A549 (cell line): ENCODE results near the gene KIAA1755. TPM values are rescaled to one million over a fixed set of nuclear protein-coding genes. Genes with fewer than 3 reads are reported as not detected.

ENCODE experiments used
- ATAC-seq, 2 experiments: fragments of 200-7000 bp in 1 of 2; fragments of >200 bp in 1 of 2; cut with Nextera tagmentation in 1 of 2; cut with Tn5 transposase in 1 of 2; 3 replicates each; pipeline versions ENCODE4 v1.8.0 to v1.9.1; 2018 to 2020; ENCODE audit warnings: mild to moderate bottlenecking in 1 of 2, moderate library complexity in 1 of 2
- CTCF ChIA-PET: fragments of 300-600 bp; sonication (Branson Sonifier 250); formaldehyde crosslinking; extraction: SDS; loops from one replicate; lab custom pipeline; 2021; ENCODE audit warnings: antibody characterized with exemption, inconsistent platforms; lab: Yijun Ruan, JAX
- POLR2A ChIA-PET: fragments of 350-600 bp; formaldehyde crosslinking; extraction: SDS; loops from one replicate; lab custom pipeline; 2021; ENCODE audit warnings: antibody characterized with exemption, inconsistent platforms; lab: Yijun Ruan, JAX
- DNase-seq, 2 experiments: peaks; one replicate each; pipeline versions ENCODE4 v3.0.0 to v3.0.0-alpha.2; 2011 to 2016; ENCODE audit warnings: low read depth in 1 of 2, low spot score in 1 of 2
- FAIRE-seq: peaks from 2 replicates; lab custom pipeline; 2011; peaks lifted over from hg19 to GRCh38; lab: Jason Lieb, UNC
- H3K27ac ChIP-seq, 2 experiments: fragments of >200 bp; sonication (Bioruptor Twin); formaldehyde crosslinking; 3 replicates each; pipeline ENCODE4 v1.5.1; 2016 to 2017
- H3K4me1 ChIP-seq: fragments of >200 bp; sonication (Bioruptor Twin); formaldehyde crosslinking; 3 replicates; pipeline ENCODE4 v1.6.1; 2016
- H3K4me2 ChIP-seq: fragments of >200 bp; sonication (Bioruptor Twin); formaldehyde crosslinking; 3 replicates; pipeline ENCODE4 v1.6.1; 2016
- H3K4me3 ChIP-seq: fragments of >200 bp; sonication (Bioruptor Twin); formaldehyde crosslinking; 3 replicates; pipeline ENCODE4 v1.5.1; 2016
- H3K9me3 ChIP-seq: fragments of >200 bp; sonication (Bioruptor Twin); formaldehyde crosslinking; 3 replicates; pipeline ENCODE4 v1.6.1; 2016
- CEBPB ChIP-seq, 2 experiments: fragments of >200 bp in 1 of 2; sonication (Bioruptor Twin) in 1 of 2; formaldehyde crosslinking in 1 of 2; IDR thresholded peaks; 2 replicates each; pipeline ENCODE4 v1.6.1; 2012 to 2016
- CHD2 ChIP-seq: fragments of 150-350 bp; IDR thresholded peaks from 2 replicates; pipeline ENCODE4 v1.6.1; 2014; ENCODE audit warnings: low read length; ENCODE audit not compliant: partially characterized antibody
- FOSL2 ChIP-seq, 2 experiments: fragments of 450-650 bp in 1 of 2; fragments of >200 bp in 1 of 2; sonication (Bioruptor Twin) in 1 of 2; formaldehyde crosslinking; IDR thresholded peaks; 2 replicates each; pipeline versions ENCODE4 v1.5.0 to v1.6.1; 2016 to 2020; ENCODE audit warnings: mild to moderate bottlenecking in 1 of 2, moderate library complexity in 1 of 2
- HDAC2 ChIP-seq: fragments of 200-600 bp; sonication (generic); IDR thresholded peaks from 2 replicates; pipeline ENCODE4 v1.6.1; 2016
- HOXA7 ChIP-seq: fragments of 250-450 bp; sonication (Bioruptor Pico); IDR thresholded peaks from 2 replicates; pipeline ENCODE4 v1.5.0; 2020; ENCODE audit warnings: mild to moderate bottlenecking, moderate library complexity
- JUNB ChIP-seq: fragments of >200 bp; sonication (Bioruptor Twin); formaldehyde crosslinking; IDR thresholded peaks from 2 replicates; pipeline ENCODE4 v1.6.1; 2016
- KDM5A ChIP-seq: fragments of 200-600 bp; sonication (generic); IDR thresholded peaks from 2 replicates; pipeline ENCODE4 v1.6.1; 2016; ENCODE audit warnings: antibody characterized with exemption, mild to moderate bottlenecking
- MAX ChIP-seq: IDR thresholded peaks from 2 replicates; pipeline ENCODE4 v1.6.1; 2012
- NFE2L2 ChIP-seq: fragments of 150-350 bp; conservative IDR thresholded peaks from 2 replicates; pipeline ENCODE4 v1.6.1; 2014; ENCODE audit warnings: low read length
- POLR2AphosphoS2 ChIP-seq: conservative IDR thresholded peaks from 2 replicates; pipeline ENCODE4 v1.6.1; 2012; ENCODE audit warnings: low read length, improper control_type of control experiment, inconsistent platforms
- RAD21 ChIP-seq, 2 experiments: fragments of >200 bp in 1 of 2; sonication (Bioruptor Twin) in 1 of 2; formaldehyde crosslinking in 1 of 2; IDR thresholded peaks in 1 of 2; conservative IDR thresholded peaks in 1 of 2; 2 replicates in 1 of 2; 3 replicates in 1 of 2; pipeline ENCODE4 v1.6.1; 2012 to 2018; ENCODE audit warnings: inconsistent platforms in 1 of 2
- RARB ChIP-seq: fragments of 250-450 bp; sonication (Bioruptor Pico); IDR thresholded peaks from 2 replicates; pipeline ENCODE4 v1.8.0; 2021; ENCODE audit warnings: mild to moderate bottlenecking, moderate library complexity
- RCOR1 ChIP-seq: fragments of 150-350 bp; IDR thresholded peaks from 2 replicates; pipeline ENCODE4 v1.6.1; 2014; ENCODE audit warnings: antibody characterized with exemption, low read length, low read depth
- RFX5 ChIP-seq: fragments of 450-650 bp; IDR thresholded peaks from 2 replicates; pipeline ENCODE4 v1.7.1; 2014; ENCODE audit warnings: antibody characterized with exemption, mild to moderate bottlenecking, moderate library complexity
- RNF2 ChIP-seq: fragments of 200-600 bp; sonication (generic); IDR thresholded peaks from 2 replicates; pipeline ENCODE4 v1.6.1; 2016; ENCODE audit warnings: low read depth, mild to moderate bottlenecking, antibody characterized with exemption, moderate library complexity, borderline replicate concordance
- SMC3 ChIP-seq: fragments of >200 bp; sonication (Bioruptor Twin); formaldehyde crosslinking; IDR thresholded peaks from 3 replicates; pipeline ENCODE4 v1.6.1; 2018; ENCODE audit warnings: inconsistent platforms
- ZNF302 ChIP-seq: fragments of 250-450 bp; sonication (Bioruptor Pico); IDR thresholded peaks from 2 replicates; pipeline ENCODE4 v1.9.0; 2021; ENCODE audit warnings: inconsistent platforms, mild to moderate bottlenecking, moderate library complexity
- ZSCAN20 ChIP-seq: fragments of 250-450 bp; sonication (Bioruptor Pico); IDR thresholded peaks from 2 replicates; pipeline ENCODE4 v1.8.0; 2022; ENCODE audit warnings: mild to moderate bottlenecking, moderate library complexity
- WGBS: methylation state at CpG from one replicate; pipeline ENCODE4 v1.1.6; 2017; ENCODE audit errors: missing lambda C conversion rate; 5-methylcytosine and 5-hydroxymethylcytosine counted together
- polyA plus RNA-seq, 4 experiments: library from polyadenylated mRNA; depleted of rRNA in 3 of 4; stranded (reverse); fragments of >200 nt; fragmentation: RNase III in 1 of 4; extraction: RNeasy Plus Mini Kit Qiagen cat#74134 plus additional on column Dnase treatment in 1 of 4; gene quantifications; 2 replicates in 3 of 4; 3 replicates in 1 of 4; pipeline ENCODE4 v1.2.3, GENCODE V29; 2011 to 2017
- TF ChIP-seq, protein P1 (sequence below): fragments of >200 bp; sonication (Bioruptor Twin); formaldehyde crosslinking; IDR thresholded peaks from 3 replicates; pipeline ENCODE4 v1.6.1; 2016
- TF ChIP-seq, protein P2 (sequence below): IDR thresholded peaks from 2 replicates; pipeline ENCODE4 v1.6.1; 2012; ENCODE audit warnings: low read depth, borderline replicate concordance
- TF ChIP-seq, protein P3 (sequence below): IDR thresholded peaks from 2 replicates; pipeline ENCODE4 v1.6.1; 2012
- TF ChIP-seq, protein P4 (sequence below): fragments of 250-450 bp; sonication (Bioruptor Pico); IDR thresholded peaks from 2 replicates; pipeline ENCODE4 v1.5.0; 2021; ENCODE audit warnings: mild to moderate bottlenecking, moderate library complexity, borderline replicate concordance

The KIAA1755 gene
- polyA plus RNA-seq, 2 of the 4 experiments (the other 2 are of a cell fraction) = 0.04 to 0.21 TPM

DNA sequence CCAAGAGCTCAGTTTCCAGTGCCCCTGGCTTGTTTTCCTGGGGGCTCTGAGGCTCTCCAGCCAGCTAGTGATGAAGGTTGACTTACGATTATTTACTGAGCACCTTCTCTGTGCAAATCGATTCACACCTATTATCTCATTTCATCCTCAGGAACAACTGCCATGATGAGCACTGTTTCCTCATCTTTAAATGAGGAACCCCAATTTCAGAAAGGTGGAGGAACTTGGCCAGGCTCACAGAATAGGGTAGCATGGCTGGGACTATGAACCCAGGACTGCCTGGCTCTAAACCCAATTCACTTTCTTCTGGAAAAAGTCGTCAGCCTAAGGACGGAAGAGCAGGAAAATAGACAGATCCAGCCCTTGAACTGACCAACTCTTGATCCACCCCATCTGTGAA, 39.9 kb upstream of the KIAA1755 start (continued):
- TF ChIP-seq, protein P1, sequence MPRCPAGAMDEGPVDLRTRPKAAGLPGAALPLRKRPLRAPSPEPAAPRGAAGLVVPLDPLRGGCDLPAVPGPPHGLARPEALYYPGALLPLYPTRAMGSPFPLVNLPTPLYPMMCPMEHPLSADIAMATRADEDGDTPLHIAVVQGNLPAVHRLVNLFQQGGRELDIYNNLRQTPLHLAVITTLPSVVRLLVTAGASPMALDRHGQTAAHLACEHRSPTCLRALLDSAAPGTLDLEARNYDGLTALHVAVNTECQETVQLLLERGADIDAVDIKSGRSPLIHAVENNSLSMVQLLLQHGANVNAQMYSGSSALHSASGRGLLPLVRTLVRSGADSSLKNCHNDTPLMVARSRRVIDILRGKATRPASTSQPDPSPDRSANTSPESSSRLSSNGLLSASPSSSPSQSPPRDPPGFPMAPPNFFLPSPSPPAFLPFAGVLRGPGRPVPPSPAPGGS = no peak
- TF ChIP-seq FOSL2 (IDR thresholded peaks at IDR 0.05) (no peak), FOSL2 (CRISPR knock-in tag; IDR thresholded peaks at IDR 0.05) (no peak), CEBPB (IDR thresholded peaks at IDR 0.05) (no peak), ZSCAN20 (no peak)

- H3K4me3 ChIP-seq = no peak overlapping the region
- no peaks in the 10 kb centered on the region for H3K4me1 ChIP-seq
- no peak for FAIRE-seq
- WGBS = 73% methylated on average over 6 of the region's 6 CpGs
- ATAC-seq = no peak
- POLR2A ChIA-PET = no interaction called here
- CTCF ChIA-PET = interaction anchor here (0.9 to 6.7 kb wide), 6 partner anchors 9 to 127 kb away, joined by 3 to 39 read pairs (median 4); no protein-coding TSS in a partner anchor
- H3K27ac ChIP-seq = no peak overlapping the region
- no peak for DNase-seq
- no peaks in the 10 kb centered on the region for H3K9me3 ChIP-seq
- no peak overlapping the region for H3K4me2 ChIP-seq
- no peak for TF ChIP-seq RAD21 (conservative IDR thresholded peaks at IDR 0.05 in 1 of 2, IDR thresholded peaks at IDR 0.05 in 1 of 2)
- TF ChIP-seq, protein P2, sequence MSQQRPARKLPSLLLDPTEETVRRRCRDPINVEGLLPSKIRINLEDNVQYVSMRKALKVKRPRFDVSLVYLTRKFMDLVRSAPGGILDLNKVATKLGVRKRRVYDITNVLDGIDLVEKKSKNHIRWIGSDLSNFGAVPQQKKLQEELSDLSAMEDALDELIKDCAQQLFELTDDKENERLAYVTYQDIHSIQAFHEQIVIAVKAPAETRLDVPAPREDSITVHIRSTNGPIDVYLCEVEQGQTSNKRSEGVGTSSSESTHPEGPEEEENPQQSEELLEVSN = no peak
Observed at GRCh38 chr20:38299963-38300362, 39.4 kb upstream of the KIAA1755 start.

- FAIRE-seq (no peak), DNase-seq (no peak), ATAC-seq (no peak)
- no peak overlapping the region for H3K27ac ChIP-seq
- no peak overlapping the region for H3K4me3 ChIP-seq
- no peak for TF ChIP-seq HDAC2
- TF ChIP-seq POLR2AphosphoS2 = no peak
- no peak for TF ChIP-seq RCOR1
- TF ChIP-seq ZNF302 (CRISPR knock-in tag) = no peak
- no peak for TF ChIP-seq NFE2L2
- TF ChIP-seq SMC3 = no peak
- TF ChIP-seq, protein P3, sequence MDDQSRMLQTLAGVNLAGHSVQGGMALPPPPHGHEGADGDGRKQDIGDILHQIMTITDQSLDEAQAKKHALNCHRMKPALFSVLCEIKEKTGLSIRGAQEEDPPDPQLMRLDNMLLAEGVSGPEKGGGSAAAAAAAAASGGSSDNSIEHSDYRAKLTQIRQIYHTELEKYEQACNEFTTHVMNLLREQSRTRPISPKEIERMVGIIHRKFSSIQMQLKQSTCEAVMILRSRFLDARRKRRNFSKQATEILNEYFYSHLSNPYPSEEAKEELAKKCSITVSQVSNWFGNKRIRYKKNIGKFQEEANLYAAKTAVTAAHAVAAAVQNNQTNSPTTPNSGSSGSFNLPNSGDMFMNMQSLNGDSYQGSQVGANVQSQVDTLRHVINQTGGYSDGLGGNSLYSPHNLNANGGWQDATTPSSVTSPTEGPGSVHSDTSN = no peak
- no peak for TF ChIP-seq ZSCAN20
- TF ChIP-seq JUNB = no peak
- no peak for TF ChIP-seq HOXA7
- TF ChIP-seq RFX5 = no peak
- TF ChIP-seq RNF2 = no peak
- no peak for TF ChIP-seq KDM5A
- no peak for TF ChIP-seq MAX
- no peak for TF ChIP-seq CEBPB (IDR thresholded peaks at IDR 0.05)
- TF ChIP-seq, protein P4, sequence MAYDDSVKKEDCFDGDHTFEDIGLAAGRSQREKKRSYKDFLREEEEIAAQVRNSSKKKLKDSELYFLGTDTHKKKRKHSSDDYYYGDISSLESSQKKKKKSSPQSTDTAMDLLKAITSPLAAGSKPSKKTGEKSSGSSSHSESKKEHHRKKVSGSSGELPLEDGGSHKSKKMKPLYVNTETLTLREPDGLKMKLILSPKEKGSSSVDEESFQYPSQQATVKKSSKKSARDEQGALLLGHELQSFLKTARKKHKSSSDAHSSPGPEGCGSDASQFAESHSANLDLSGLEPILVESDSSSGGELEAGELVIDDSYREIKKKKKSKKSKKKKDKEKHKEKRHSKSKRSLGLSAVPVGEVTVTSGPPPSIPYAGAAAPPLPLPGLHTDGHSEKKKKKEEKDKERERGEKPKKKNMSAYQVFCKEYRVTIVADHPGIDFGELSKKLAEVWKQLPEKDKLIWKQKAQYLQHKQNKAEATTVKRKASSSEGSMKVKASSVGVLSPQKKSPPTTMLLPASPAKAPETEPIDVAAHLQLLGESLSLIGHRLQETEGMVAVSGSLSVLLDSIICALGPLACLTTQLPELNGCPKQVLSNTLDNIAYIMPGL = no peak
- no peak for TF ChIP-seq CHD2
- TF ChIP-seq RARB (CRISPR knock-in tag) = no peak
- POLR2A ChIA-PET = no interaction called here
- no peaks in the 10 kb centered on the region for H3K9me3 ChIP-seq
- CTCF ChIA-PET = interaction anchor here (0.8 to 6.7 kb wide), 4 partner anchors 7 to 241 kb away, joined by 3 to 39 read pairs (median 8); no protein-coding TSS in a partner anchor
- H3K4me1 ChIP-seq = no peaks in the 10 kb centered on the region
- WGBS = 78% methylated on average over 13 of the region's 13 CpGs
- no peak overlapping the region for H3K4me2 ChIP-seq
Observed at GRCh38 chr20:38298768-38299288, 38.3 kb upstream of the KIAA1755 start.
